ENCODE results near the gene SDCCAG8. TPM values are rescaled to one million over a fixed set of nuclear protein-coding genes. Genes with fewer than 3 reads are reported as not detected.

The SDCCAG8 gene
- total RNA-seq, 1 experiment from 2014 or later = 14.0 TPM

DNA sequence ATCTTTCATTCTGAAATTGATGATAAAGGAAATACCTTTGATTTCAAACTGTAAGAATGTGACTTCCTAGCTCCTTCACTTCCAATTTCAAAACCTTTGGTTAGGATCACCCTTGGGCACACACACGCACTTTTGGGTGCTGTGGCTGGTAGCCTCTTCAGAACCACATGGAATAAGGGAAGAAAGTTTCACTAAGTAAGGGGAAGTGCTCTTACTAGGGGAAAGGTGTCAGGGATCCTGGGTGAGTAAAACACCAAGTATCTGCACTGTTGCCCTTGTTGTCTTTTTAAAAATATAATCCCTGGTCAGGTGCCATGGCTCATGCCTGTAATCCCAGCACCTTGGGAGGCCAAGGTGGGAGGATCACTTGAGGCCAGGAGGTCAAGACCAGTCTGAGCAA is 132.4 kb downstream of the SDCCAG8 start:
- H3K36me3 ChIP-seq (ENCODE audit: control insufficient read depth, insufficient read depth, low read length) = no peaks in the 10 kb centered on the region
- no peak overlapping the region for H3K4me3 ChIP-seq (ENCODE audit: low read depth in 2 of 2, low read length in 2 of 2)
- CTCF ChIA-PET = no interaction called here
- no peak overlapping the region for H3K27ac ChIP-seq (ENCODE audit: low read length)
- no peaks in the 10 kb centered on the region for H3K9me3 ChIP-seq (ENCODE audit: control insufficient read depth, insufficient read depth, low read depth, low read length)
- BruUV-seq (replicated peaks) = no TSS peak
- in situ Hi-C loops (cut with HindIII; ENCODE audit: low pct_unique_long_range_greater_than_20kb, low sequenced_read_pairs) (no loop called here), intact Hi-C loops (cut with micrococcal nuclease; ENCODE audit: unreplicated experiment) (no loop called here)
- no peaks in the 10 kb centered on the region for H3K27me3 ChIP-seq (ENCODE audit: control insufficient read depth, insufficient read depth, low read length)
- TF ChIP-seq TCF7L2 (IDR thresholded peaks at IDR 0.05; ENCODE audit: low read depth, low read length) (no peak), CTCF (IDR thresholded peaks at IDR 0.05) (no peak), SIN3A (IDR thresholded peaks at IDR 0.05; ENCODE audit: borderline replicate concordance, insufficient read depth, low read depth, low read length) (no peak)
- no peaks in the 10 kb centered on the region for H3K4me1 ChIP-seq (ENCODE audit: control insufficient read depth, insufficient read depth, low read length)
- POLR2A ChIA-PET = interaction anchor here (0.6 kb wide), 1 partner anchor 141 kb away, joined by 12 read pairs; no protein-coding TSS in a partner anchor
- ATAC-seq (no peak), DNase-seq (ENCODE audit: low read depth, low spot score) (no peak)

- BruUV-seq (replicated peaks) = no TSS peak
- CTCF ChIA-PET = no interaction called here
- Histone ChIP-seq H3K9me3 (ENCODE audit: control insufficient read depth, insufficient read depth, low read depth, low read length) (no peaks in the 10 kb centered on the region), H3K4me1 (ENCODE audit: control insufficient read depth, insufficient read depth, low read length) (no peaks in the 10 kb centered on the region), H3K36me3 (ENCODE audit: control insufficient read depth, insufficient read depth, low read length) (no peaks in the 10 kb centered on the region), H3K27me3 (ENCODE audit: control insufficient read depth, insufficient read depth, low read length) (no peaks in the 10 kb centered on the region), H3K4me3 (ENCODE audit: low read depth in 2 of 2, low read length in 2 of 2) (no peak overlapping the region), H3K27ac (ENCODE audit: low read length) (no peak overlapping the region)
- ATAC-seq (no peak), DNase-seq (ENCODE audit: low read depth, low spot score) (no peak)
- in situ Hi-C loops (cut with HindIII; ENCODE audit: low pct_unique_long_range_greater_than_20kb, low sequenced_read_pairs) (no loop called here), intact Hi-C loops (cut with micrococcal nuclease; ENCODE audit: unreplicated experiment) (no loop called here)
- TF ChIP-seq CTCF (IDR thresholded peaks at IDR 0.05) = no peak
- POLR2A ChIA-PET = no interaction called here
These were observed 134.4 kb downstream of the SDCCAG8 start for GRCh38 chr1:243390162-243390791.

DNA sequence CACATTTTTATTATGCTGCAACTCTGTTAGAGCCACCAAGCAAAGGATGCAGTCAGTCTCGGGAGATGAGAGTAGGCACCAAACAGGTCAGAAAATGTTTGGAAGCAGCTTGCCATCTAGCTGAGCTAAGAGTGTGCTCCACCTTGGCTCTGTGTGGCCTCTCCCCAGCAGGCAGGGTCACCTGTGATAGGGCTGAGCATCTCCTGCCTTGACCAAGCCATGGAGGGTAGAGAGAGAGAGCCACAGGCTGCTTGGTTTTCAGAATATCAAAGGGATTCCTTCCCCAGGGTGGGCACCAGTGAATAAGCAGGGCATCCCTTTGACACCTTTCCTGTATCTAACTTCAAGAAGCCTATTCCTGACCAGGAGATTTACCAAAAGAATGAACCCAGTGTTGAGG is 135.5 kb downstream of the SDCCAG8 start:
- ATAC-seq (no peak), DNase-seq (ENCODE audit: low read depth, low spot score) (no peak)
- ChIA-PET CTCF (no interaction called here), POLR2A (no interaction called here)
- Histone ChIP-seq H3K9me3 (ENCODE audit: control insufficient read depth, insufficient read depth, low read depth, low read length) (no peaks in the 10 kb centered on the region), H3K27me3 (ENCODE audit: control insufficient read depth, insufficient read depth, low read length) (no peaks in the 10 kb centered on the region), H3K36me3 (ENCODE audit: control insufficient read depth, insufficient read depth, low read length) (no peaks in the 10 kb centered on the region), H3K4me1 (ENCODE audit: control insufficient read depth, insufficient read depth, low read length) (no peaks in the 10 kb centered on the region), H3K27ac (ENCODE audit: low read length) (no peak overlapping the region), H3K4me3 (ENCODE audit: low read depth in 2 of 2, low read length in 2 of 2) (no peak overlapping the region)
- TF ChIP-seq REST (IDR thresholded peaks at IDR 0.05; ENCODE audit: insufficient read depth in 1 of 2, low read depth in 2 of 2, low read length in 1 of 2) (no peak), CTCF (IDR thresholded peaks at IDR 0.05) (no peak), POLR2AphosphoS5 (IDR thresholded peaks at IDR 0.05; ENCODE audit: low read depth, low read length) (no peak), SIN3A (IDR thresholded peaks at IDR 0.05; ENCODE audit: borderline replicate concordance, insufficient read depth, low read depth, low read length) (no peak), TCF7L2 (IDR thresholded peaks at IDR 0.05; ENCODE audit: low read depth, low read length) (no peak)
- intact Hi-C loops (cut with micrococcal nuclease; ENCODE audit: unreplicated experiment) (no loop called here), in situ Hi-C loops (cut with HindIII; ENCODE audit: low pct_unique_long_range_greater_than_20kb, low sequenced_read_pairs) (no loop called here)
- BruUV-seq (replicated peaks) = no TSS peak
